H9 (cell line): ENCODE results near the gene CES5A. TPM values are rescaled to one million over a fixed set of nuclear protein-coding genes. Genes with fewer than 3 reads are reported as not detected.

Experiments
- DNase-seq: peaks from one replicate; pipeline ENCODE4 v3.0.0-alpha.2; 2017
- H2AFZ ChIP-seq: one replicate; pipeline ENCODE4 v1.6.1; 2013; ENCODE audit warnings: mild to moderate bottlenecking, low read length, control low read depth, moderate library complexity
- H2AK5ac ChIP-seq: 2 replicates; pipeline ENCODE4 v1.6.1; 2013; ENCODE audit warnings: low read length, control low read depth, mixed read lengths; ENCODE audit not compliant: insufficient read length
- H2BK120ac ChIP-seq: one replicate; pipeline ENCODE4 v1.6.1; 2013; ENCODE audit warnings: low read depth, mild to moderate bottlenecking, low read length, control low read depth, inconsistent platforms; ENCODE audit not compliant: poor library complexity, severe bottlenecking
- H2BK12ac ChIP-seq: 2 replicates; pipeline ENCODE4 v1.6.1; 2013; ENCODE audit warnings: low read length, control low read depth, mixed read lengths, low read depth; ENCODE audit not compliant: insufficient read length
- H2BK15ac ChIP-seq: 2 replicates; pipeline ENCODE4 v1.6.1; 2013; ENCODE audit warnings: low read depth, low read length, control low read depth
- H2BK20ac ChIP-seq: one replicate; pipeline ENCODE4 v1.6.1; 2013; ENCODE audit warnings: low read depth, mild to moderate bottlenecking, low read length, control low read depth, inconsistent platforms; ENCODE audit not compliant: poor library complexity, severe bottlenecking
- H2BK5ac ChIP-seq: 2 replicates; pipeline ENCODE4 v1.6.1; 2013; ENCODE audit warnings: low read length, control low read depth, mixed read lengths; ENCODE audit not compliant: insufficient read length
- H3K14ac ChIP-seq: 2 replicates; pipeline ENCODE4 v1.6.1; 2013; ENCODE audit warnings: low read length, control low read depth; ENCODE audit not compliant: insufficient read depth
- H3K18ac ChIP-seq: 2 replicates; pipeline ENCODE4 v1.6.1; 2013; ENCODE audit warnings: low read depth, mild to moderate bottlenecking, mixed read lengths, low read length, control low read depth; ENCODE audit not compliant: insufficient read length
- H3K23ac ChIP-seq: 2 replicates; pipeline ENCODE4 v1.6.1; 2013; ENCODE audit warnings: low read length, control low read depth, mixed read lengths, low read depth; ENCODE audit not compliant: insufficient read length
- H3K23me2 ChIP-seq: 2 replicates; pipeline ENCODE4 v1.6.1; 2013; ENCODE audit warnings: low read depth, mild to moderate bottlenecking, mixed read lengths, low read length, control low read depth; ENCODE audit not compliant: insufficient read length, poor library complexity, severe bottlenecking
- H3K27ac ChIP-seq: 2 replicates; pipeline ENCODE4 v1.5.1; 2013; ENCODE audit warnings: low read length, control low read depth, mixed read lengths, low read depth; ENCODE audit not compliant: insufficient read length
- H3K27me3 ChIP-seq: 2 replicates; pipeline ENCODE4 v1.6.1; 2013; ENCODE audit warnings: low read length, control low read depth, inconsistent platforms; ENCODE audit not compliant: insufficient read depth
- H3K4ac ChIP-seq: 2 replicates; pipeline ENCODE4 v1.6.1; 2013; ENCODE audit warnings: low read depth, mild to moderate bottlenecking, control low read depth, inconsistent platforms, low read length, moderate library complexity
- H3K4me1 ChIP-seq: 2 replicates; pipeline ENCODE4 v1.6.1; 2013; ENCODE audit warnings: low read length, control low read depth, inconsistent platforms; ENCODE audit not compliant: insufficient read depth
- H3K4me2 ChIP-seq: 2 replicates; pipeline ENCODE4 v1.6.1; 2013; ENCODE audit warnings: low read length, control low read depth, mixed read lengths; ENCODE audit not compliant: insufficient read length, insufficient read depth
- H3K56ac ChIP-seq: 2 replicates; pipeline ENCODE4 v1.6.1; 2013; ENCODE audit warnings: low read depth, mild to moderate bottlenecking, mixed read lengths, low read length, control low read depth; ENCODE audit not compliant: insufficient read length
- H3K79me1 ChIP-seq: 2 replicates; pipeline ENCODE4 v1.6.1; 2013; ENCODE audit warnings: low read depth, mild to moderate bottlenecking, moderate library complexity, low read length, control low read depth, inconsistent platforms; ENCODE audit not compliant: insufficient read depth, poor library complexity, severe bottlenecking
- H3K79me2 ChIP-seq: 2 replicates; pipeline ENCODE4 v1.6.1; 2013; ENCODE audit warnings: low read length, control low read depth, inconsistent platforms; ENCODE audit not compliant: insufficient read depth
- H3K9ac ChIP-seq: 2 replicates; pipeline ENCODE4 v1.6.1; 2013; ENCODE audit warnings: low read length, control low read depth, mixed read lengths; ENCODE audit not compliant: insufficient read length; ENCODE audit errors: extremely low read depth
- H3K9me3 ChIP-seq: one replicate; pipeline ENCODE4 v1.6.1; 2013; ENCODE audit warnings: low read depth, low read length, inconsistent platforms; ENCODE audit not compliant: control insufficient read depth
- H3T11ph ChIP-seq: one replicate; pipeline ENCODE4 v1.6.1; 2013; ENCODE audit warnings: mild to moderate bottlenecking, low read length, control low read depth, inconsistent platforms
- H4K20me1 ChIP-seq: one replicate; pipeline ENCODE4 v1.6.1; 2013; ENCODE audit not compliant: control insufficient read depth, insufficient read length, insufficient read depth
- H4K5ac ChIP-seq: 2 replicates; pipeline ENCODE4 v1.6.1; 2013; ENCODE audit warnings: low read depth, mild to moderate bottlenecking, mixed read lengths, low read length, control low read depth; ENCODE audit not compliant: insufficient read length
- H4K8ac ChIP-seq: replicated peaks from 2 replicates; pipeline ENCODE4 v1.6.1; 2013; ENCODE audit warnings: low read length, control low read depth, mixed read lengths, low read depth; ENCODE audit not compliant: insufficient read length
- H4K91ac ChIP-seq: 2 replicates; pipeline ENCODE4 v1.6.1; 2013; ENCODE audit warnings: low read depth, mild to moderate bottlenecking, moderate library complexity, mixed read lengths, low read length, control low read depth; ENCODE audit not compliant: insufficient read length
- H3K27ac Mint-ChIP-seq, 3 experiments: 2 replicates in 2 of 3; 3 replicates in 1 of 3; pipeline ENCODE4 v1.8.0; 2020 to 2021; ENCODE audit warnings: mixed read lengths in 3 of 3, mild to moderate bottlenecking in 1 of 3, moderate library complexity in 1 of 3
- H3K27me3 Mint-ChIP-seq: 2 replicates; pipeline ENCODE4 v1.8.0; 2021; ENCODE audit warnings: low read depth, mild to moderate bottlenecking, moderate library complexity, mixed read lengths
- H3K36me3 Mint-ChIP-seq, 3 experiments: 2 replicates in 2 of 3; 3 replicates in 1 of 3; pipeline ENCODE4 v1.8.0; 2020 to 2021; ENCODE audit warnings: low read depth in 3 of 3, mixed read lengths in 3 of 3; ENCODE audit not compliant: insufficient read depth in 1 of 3
- H3K4me1 Mint-ChIP-seq, 2 experiments: 2 replicates each; pipeline ENCODE4 v1.8.0; 2020; ENCODE audit warnings: mixed read lengths in 2 of 2
- H3K4me3 Mint-ChIP-seq, 2 experiments: 2 replicates in 1 of 2; 3 replicates in 1 of 2; pipeline ENCODE4 v1.8.0; 2020 to 2021; ENCODE audit warnings: mild to moderate bottlenecking in 2 of 2, mixed read lengths in 2 of 2, moderate library complexity in 1 of 2
- H3K9me3 Mint-ChIP-seq, 2 experiments: 2 replicates in 1 of 2; 3 replicates in 1 of 2; pipeline ENCODE4 v1.8.0; 2020; ENCODE audit warnings: mild to moderate bottlenecking in 2 of 2, mixed read lengths in 2 of 2, moderate library complexity in 1 of 2
- WGBS: extraction: QIAGEN DNeasy Blood & Tissue Kit; methylation state at CpG from one replicate; pipeline ENCODE4 v1.1.7; 2013; ENCODE audit warnings: missing lambda C conversion rate, low lambda C conversion rate, mixed read lengths; ENCODE audit not compliant: insufficient read length; ENCODE audit errors: extremely low coverage; 5-methylcytosine and 5-hydroxymethylcytosine counted together
- total RNA-seq: library from RNA; stranded (reverse); gene quantifications from 2 replicates; pipeline ENCODE4 v1.2.1, GENCODE V29; 2021
- TF ChIP-seq, protein P1 (sequence below): fragments of 200-600 bp; sonication (generic); conservative IDR thresholded peaks from 3 replicates; pipeline ENCODE4 v1.8.0; 2021; ENCODE audit warnings: antibody characterized with exemption, mild to moderate bottlenecking

The CES5A gene
- total RNA-seq, 1 experiment from 2014 or later, result not detected

DNA sequence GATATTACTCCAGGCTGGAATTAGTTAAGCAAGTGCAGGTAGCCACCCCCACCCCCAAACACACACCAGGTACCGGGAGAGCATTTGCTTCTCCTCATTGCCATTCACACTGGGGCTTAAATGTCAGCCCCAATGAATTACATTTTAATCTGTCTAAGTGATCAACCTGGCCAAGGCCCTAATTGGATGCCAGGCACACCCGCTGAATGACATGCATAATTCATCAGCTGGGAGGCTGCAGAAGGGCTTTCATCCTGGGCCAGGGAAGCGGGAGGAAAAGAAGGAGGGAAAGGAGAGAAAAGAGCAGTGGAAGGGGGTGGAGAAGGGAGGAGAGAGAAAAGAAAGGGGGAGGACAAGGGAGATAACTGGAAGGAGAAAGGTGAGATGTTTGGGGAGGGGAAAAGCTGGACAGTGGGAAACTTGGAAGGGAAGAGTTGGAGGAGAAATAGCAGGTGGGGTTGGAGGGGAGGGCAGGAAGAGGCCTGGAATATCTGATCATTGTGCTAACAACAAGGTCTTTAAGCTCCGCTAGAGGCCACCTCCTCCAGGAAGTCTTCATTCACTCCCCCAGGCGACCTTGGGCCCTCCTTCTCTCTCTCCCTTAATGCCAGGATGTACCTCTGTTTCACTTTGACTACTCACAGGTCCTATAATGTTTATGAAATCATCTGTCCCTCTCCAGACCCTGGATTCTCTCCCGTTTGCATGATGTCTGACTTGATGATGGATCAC, 40.1 kb upstream of the CES5A start:
- Histone ChIP-seq H2AK5ac (no peak overlapping the region), H4K91ac (no peak overlapping the region), H2BK120ac (no peak overlapping the region), H3T11ph (no peak overlapping the region), H3K14ac (no peak overlapping the region), H2BK15ac (no peak overlapping the region), H2BK20ac (no peak overlapping the region), H3K9ac (no peak overlapping the region), H3K4ac (no peak overlapping the region), H3K4me2 (no peak overlapping the region), H3K23ac (no peak overlapping the region), H3K56ac (no peak overlapping the region), H4K8ac (no peak overlapping the region), H4K20me1 (no peaks in the 10 kb centered on the region), H3K4me1 (no peaks in the 10 kb centered on the region), H2AFZ (no peak overlapping the region), H4K5ac (no peak overlapping the region), H3K9me3 (no peaks in the 10 kb centered on the region), H2BK12ac (no peak overlapping the region), H3K27me3 (no peaks in the 10 kb centered on the region), H3K79me2 (no peaks in the 10 kb centered on the region), H3K23me2 (no peaks in the 10 kb centered on the region), H3K79me1 (no peaks in the 10 kb centered on the region), H2BK5ac (no peak overlapping the region), H3K27ac (no peak overlapping the region), H3K18ac (no peak overlapping the region)
- Mint-ChIP-seq H3K36me3 (no peaks in the 10 kb centered on the region; a peak in 1 of 7 replicates), H3K4me1 (peaks cover 7 to 20% of the 10 kb centered on the region in 2 experiments; a peak in 3 of 4 replicates), H3K4me3 (no peak overlapping the region), H3K27me3 (peaks cover 6% of the 10 kb centered on the region), H3K9me3 (no peaks in the 10 kb centered on the region; a peak in 2 of 5 replicates), H3K27ac (peak overlapping the region in 1 of 3 experiments; percentile 70; a peak in 3 of 7 replicates)
- no peak for DNase-seq
- no CpG with 5 or more reads among the region's 6 CpGs for WGBS
- TF ChIP-seq, protein P1, sequence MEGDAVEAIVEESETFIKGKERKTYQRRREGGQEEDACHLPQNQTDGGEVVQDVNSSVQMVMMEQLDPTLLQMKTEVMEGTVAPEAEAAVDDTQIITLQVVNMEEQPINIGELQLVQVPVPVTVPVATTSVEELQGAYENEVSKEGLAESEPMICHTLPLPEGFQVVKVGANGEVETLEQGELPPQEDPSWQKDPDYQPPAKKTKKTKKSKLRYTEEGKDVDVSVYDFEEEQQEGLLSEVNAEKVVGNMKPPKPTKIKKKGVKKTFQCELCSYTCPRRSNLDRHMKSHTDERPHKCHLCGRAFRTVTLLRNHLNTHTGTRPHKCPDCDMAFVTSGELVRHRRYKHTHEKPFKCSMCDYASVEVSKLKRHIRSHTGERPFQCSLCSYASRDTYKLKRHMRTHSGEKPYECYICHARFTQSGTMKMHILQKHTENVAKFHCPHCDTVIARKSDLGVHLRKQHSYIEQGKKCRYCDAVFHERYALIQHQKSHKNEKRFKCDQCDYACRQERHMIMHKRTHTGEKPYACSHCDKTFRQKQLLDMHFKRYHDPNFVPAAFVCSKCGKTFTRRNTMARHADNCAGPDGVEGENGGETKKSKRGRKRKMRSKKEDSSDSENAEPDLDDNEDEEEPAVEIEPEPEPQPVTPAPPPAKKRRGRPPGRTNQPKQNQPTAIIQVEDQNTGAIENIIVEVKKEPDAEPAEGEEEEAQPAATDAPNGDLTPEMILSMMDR, result no peak
